HG03280 (cell line): ENCODE measurements around the gene STXBP6.
"Not testable (repeated sequence)": the region's sequence is repeated elsewhere in the genome, so short reads cannot be mapped to it uniquely, and the experiment has no call there.

Source experiments
- ATAC-seq: cut with Tn5 transposase; IDR thresholded peaks from one replicate; pipeline ENCODE4 v1.9.1; 2021; ENCODE audit warnings: mild to moderate bottlenecking, moderate library complexity; ENCODE audit not compliant: unreplicated experiment

The STXBP6 gene

GRCh38 chr14:24774187-24774915 is 275.6 kb downstream of the STXBP6 start:
- ATAC-seq, result no peak

GRCh38 chr14:24773564-24773963 is 276.4 kb downstream of the STXBP6 start:
- ATAC-seq, result not testable (repeated sequence)

GRCh38 chr14:24766434-24766833 is 283.5 kb downstream of the STXBP6 start:
- ATAC-seq, result no peak

GRCh38 chr14:24761141-24761540 is 288.8 kb downstream of the STXBP6 start:
- no peak for ATAC-seq
